Smooth muscle cell (in vitro differentiated cells): ENCODE results near the gene KIF6. TPM values are rescaled to one million over a fixed set of nuclear protein-coding genes. Genes with fewer than 3 reads are reported as not detected.

Experiments
- DNase-seq: peaks from one replicate; lab custom pipeline; 2025; ENCODE audit not compliant: unreplicated experiment; lab: John Stamatoyannopoulos, UW
- H2AFZ ChIP-seq: fragments of 200-600 bp; sonication (generic); 2 replicates; pipeline ENCODE4 v1.6.0; 2016; ENCODE audit warnings: antibody characterized with exemption, low read depth, mild to moderate bottlenecking
- H3F3A ChIP-seq: fragments of 200-600 bp; sonication (generic); 2 replicates; pipeline ENCODE4 v1.6.0; 2017; ENCODE audit warnings: antibody characterized with exemption, low read depth
- H3K27ac ChIP-seq: fragments of 200-600 bp; sonication (generic); 2 replicates; pipeline ENCODE4 v1.5.1; 2016; ENCODE audit warnings: low read depth, mild to moderate bottlenecking
- H3K27me3 ChIP-seq: fragments of 200-600 bp; sonication (generic); 2 replicates; pipeline ENCODE4 v1.6.1; 2016; ENCODE audit warnings: low read depth, mild to moderate bottlenecking
- H3K36me3 ChIP-seq: fragments of 200-600 bp; sonication (generic); 2 replicates; pipeline ENCODE4 v1.5.1; 2016; ENCODE audit warnings: low read depth
- H3K4me1 ChIP-seq: fragments of 200-600 bp; sonication (generic); 2 replicates; pipeline ENCODE4 v1.5.1; 2016; ENCODE audit warnings: low read depth
- H3K4me2 ChIP-seq: fragments of 200-600 bp; sonication (generic); 2 replicates; pipeline ENCODE4 v1.6.0; 2016; ENCODE audit warnings: mild to moderate bottlenecking
- H3K4me3 ChIP-seq: fragments of 200-600 bp; sonication (generic); 2 replicates; pipeline ENCODE4 v1.5.1; 2016; ENCODE audit warnings: mild to moderate bottlenecking
- H3K79me2 ChIP-seq: fragments of 200-600 bp; sonication (generic); 2 replicates; pipeline ENCODE4 v1.6.0; 2016; ENCODE audit warnings: low read depth, mild to moderate bottlenecking
- H3K9ac ChIP-seq: fragments of 200-600 bp; sonication (generic); 2 replicates; pipeline ENCODE4 v1.6.0; 2016; ENCODE audit warnings: low read depth
- H3K9me3 ChIP-seq: fragments of 200-600 bp; sonication (generic); replicated peaks from 2 replicates; pipeline ENCODE4 v1.5.1; 2016; ENCODE audit warnings: low read depth
- H4K20me1 ChIP-seq: fragments of 200-600 bp; sonication (generic); 2 replicates; pipeline ENCODE4 v1.6.0; 2016; ENCODE audit warnings: low read depth
- WGBS: methylation state at CpG from one replicate; pipeline ENCODE4 v1.1.7; 2016; ENCODE audit warnings: low lambda C conversion rate; 5-methylcytosine and 5-hydroxymethylcytosine counted together
- polyA plus RNA-seq: library from polyadenylated mRNA; unstranded; fragments of >200 nt; fragmentation: Nextera tagmentation; extraction: Ambion mirVana; gene quantifications from 2 replicates; pipeline ENCODE4 v1.2.1, GENCODE V29; 2016
- total RNA-seq: library from RNA; depleted of rRNA; stranded (reverse); fragments of >200 nt; gene quantifications from 2 replicates; pipeline ENCODE4 v1.2.3, GENCODE V29; 2014
- TF ChIP-seq, protein P1 (sequence below): fragments of 200-600 bp; sonication (generic); IDR thresholded peaks from 2 replicates; pipeline ENCODE4 v1.5.1; 2017; ENCODE audit warnings: borderline replicate concordance, mild to moderate bottlenecking, antibody characterized with exemption; ENCODE audit not compliant: insufficient read depth, poor library complexity, severe bottlenecking

Gene KIF6
- total and polyA plus RNA-seq, 2 experiments from 2014 or later, result 1.1 to 1.5 TPM

DNA sequence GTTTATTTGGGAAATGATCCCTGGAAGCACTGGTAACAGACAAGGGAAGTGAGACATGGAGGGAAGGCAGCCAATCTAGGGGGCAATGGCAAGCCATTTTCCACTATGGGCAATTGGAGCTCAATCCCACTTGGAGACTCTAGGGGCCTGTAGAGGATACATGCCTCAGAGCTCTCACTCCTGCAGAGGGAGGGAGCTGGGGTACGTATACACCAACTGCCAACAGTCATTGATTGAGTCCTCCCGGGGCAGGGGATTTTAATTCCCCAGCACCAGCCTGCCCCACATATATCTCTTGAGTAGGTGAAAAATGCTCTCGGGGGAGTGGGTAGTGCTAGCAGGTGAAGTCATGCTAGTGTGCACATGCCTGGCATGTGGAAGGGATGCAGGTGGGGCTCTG is 323.8 kb downstream of the KIF6 start:
- H3K79me2 ChIP-seq, result no peaks in the 10 kb centered on the region
- H3K9ac ChIP-seq, result no peak overlapping the region
- WGBS, result 93% methylated on average over 3 of the region's 3 CpGs
- TF ChIP-seq, protein P1, sequence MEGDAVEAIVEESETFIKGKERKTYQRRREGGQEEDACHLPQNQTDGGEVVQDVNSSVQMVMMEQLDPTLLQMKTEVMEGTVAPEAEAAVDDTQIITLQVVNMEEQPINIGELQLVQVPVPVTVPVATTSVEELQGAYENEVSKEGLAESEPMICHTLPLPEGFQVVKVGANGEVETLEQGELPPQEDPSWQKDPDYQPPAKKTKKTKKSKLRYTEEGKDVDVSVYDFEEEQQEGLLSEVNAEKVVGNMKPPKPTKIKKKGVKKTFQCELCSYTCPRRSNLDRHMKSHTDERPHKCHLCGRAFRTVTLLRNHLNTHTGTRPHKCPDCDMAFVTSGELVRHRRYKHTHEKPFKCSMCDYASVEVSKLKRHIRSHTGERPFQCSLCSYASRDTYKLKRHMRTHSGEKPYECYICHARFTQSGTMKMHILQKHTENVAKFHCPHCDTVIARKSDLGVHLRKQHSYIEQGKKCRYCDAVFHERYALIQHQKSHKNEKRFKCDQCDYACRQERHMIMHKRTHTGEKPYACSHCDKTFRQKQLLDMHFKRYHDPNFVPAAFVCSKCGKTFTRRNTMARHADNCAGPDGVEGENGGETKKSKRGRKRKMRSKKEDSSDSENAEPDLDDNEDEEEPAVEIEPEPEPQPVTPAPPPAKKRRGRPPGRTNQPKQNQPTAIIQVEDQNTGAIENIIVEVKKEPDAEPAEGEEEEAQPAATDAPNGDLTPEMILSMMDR, result no peak
- no peak overlapping the region for H3K27ac ChIP-seq
- no peaks in the 10 kb centered on the region for H3K27me3 ChIP-seq
- no peaks in the 10 kb centered on the region for H3K9me3 ChIP-seq
- no peak for DNase-seq
- no peaks in the 10 kb centered on the region for H4K20me1 ChIP-seq
- no peaks in the 10 kb centered on the region for H3K4me1 ChIP-seq
- no peaks in the 10 kb centered on the region for H3F3A ChIP-seq
- no peak overlapping the region for H2AFZ ChIP-seq
- H3K4me2 ChIP-seq, result no peak overlapping the region
- H3K4me3 ChIP-seq, result no peak overlapping the region
- H3K36me3 ChIP-seq, result no peaks in the 10 kb centered on the region

DNA sequence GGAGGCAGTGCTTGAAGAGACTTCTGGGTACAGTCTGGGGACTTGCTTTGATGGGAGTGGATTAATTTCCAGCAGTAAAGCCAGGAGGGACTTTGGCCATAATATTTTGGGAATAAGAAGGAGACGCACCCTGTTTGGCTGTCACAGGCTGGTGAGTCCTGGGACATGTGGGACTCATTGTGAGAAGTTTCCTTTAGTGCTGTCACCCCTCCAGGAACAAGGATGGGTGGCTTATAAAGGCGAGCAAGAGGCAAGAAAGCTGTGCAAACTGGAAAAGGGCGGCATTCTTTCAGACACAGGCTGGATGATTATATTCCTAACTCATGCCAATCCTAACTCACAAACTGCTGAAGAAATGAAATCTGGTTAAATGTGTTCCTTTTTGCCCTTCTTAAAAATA is 325.2 kb downstream of the KIF6 start:
- Histone ChIP-seq H3K9ac (no peak overlapping the region), H3K27ac (no peak overlapping the region), H3K4me2 (no peak overlapping the region), H3K79me2 (no peaks in the 10 kb centered on the region), H3K4me3 (no peak overlapping the region), H3K4me1 (no peaks in the 10 kb centered on the region), H3K9me3 (no peaks in the 10 kb centered on the region), H3K27me3 (no peaks in the 10 kb centered on the region), H3K36me3 (no peaks in the 10 kb centered on the region), H3F3A (no peaks in the 10 kb centered on the region), H2AFZ (no peak overlapping the region), H4K20me1 (no peaks in the 10 kb centered on the region)
- WGBS, result 96% methylated on average over 3 of the region's 3 CpGs
- no peak for DNase-seq
- TF ChIP-seq, protein P1, result no peak

DNA sequence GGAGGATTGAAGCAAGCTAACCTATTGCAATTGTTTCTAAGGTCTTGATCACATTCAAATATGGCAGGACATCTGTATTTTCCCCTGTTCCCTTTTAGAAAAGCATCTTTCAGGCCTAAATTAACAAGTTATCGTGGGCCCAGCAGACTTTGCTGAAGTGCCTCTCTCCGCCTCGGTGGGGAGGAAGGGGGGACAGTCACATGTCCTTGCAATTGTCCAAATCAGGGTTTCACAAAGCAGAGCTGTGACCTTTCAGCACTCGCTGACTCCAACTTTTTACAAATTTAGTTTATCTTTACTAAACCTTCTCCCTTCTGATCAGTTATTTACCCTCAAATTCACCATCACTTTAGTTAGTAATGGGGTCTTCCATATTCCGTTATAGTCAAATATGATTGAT is 328.4 kb downstream of the KIF6 start:
- no peaks in the 10 kb centered on the region for H3F3A ChIP-seq

DNA sequence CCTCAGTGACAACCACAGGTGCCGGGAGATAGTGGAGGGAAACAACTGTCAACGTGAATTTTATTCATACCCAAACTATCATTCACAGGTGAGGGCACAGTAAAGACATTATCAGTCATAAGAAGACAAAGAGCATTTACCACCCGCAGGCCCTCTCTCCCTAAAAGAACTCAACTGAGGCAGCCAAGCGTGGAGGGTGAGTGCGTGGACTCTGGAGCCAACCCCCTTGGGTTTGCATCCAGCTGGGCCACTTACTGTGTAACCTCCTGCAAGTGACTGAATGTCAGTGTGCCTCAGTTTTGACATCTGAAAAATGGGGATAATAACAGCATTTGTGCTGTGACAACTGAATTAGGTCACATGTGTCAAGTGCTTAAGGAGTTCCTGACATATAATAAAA is 332.1 kb downstream of the KIF6 start:
- Histone ChIP-seq H3F3A (no peaks in the 10 kb centered on the region), H2AFZ (no peak overlapping the region), H3K4me1 (no peaks in the 10 kb centered on the region), H3K4me2 (no peak overlapping the region), H3K4me3 (no peak overlapping the region), H3K27me3 (no peaks in the 10 kb centered on the region), H3K9ac (no peak overlapping the region), H3K36me3 (no peaks in the 10 kb centered on the region), H4K20me1 (no peaks in the 10 kb centered on the region), H3K27ac (no peak overlapping the region), H3K9me3 (no peaks in the 10 kb centered on the region), H3K79me2 (no peaks in the 10 kb centered on the region)
- TF ChIP-seq, protein P1, result no peak
- DNase-seq, result no peak
- WGBS, result 92% methylated on average over 5 of the region's 5 CpGs

More for the DNA sequence above, 328.4 kb downstream of the KIF6 start:
- no peaks in the 10 kb centered on the region for H3K79me2 ChIP-seq
- H3K4me1 ChIP-seq, result no peaks in the 10 kb centered on the region
- DNase-seq, result no peak
- H3K27me3 ChIP-seq, result no peaks in the 10 kb centered on the region
- H3K9me3 ChIP-seq, result no peaks in the 10 kb centered on the region
- no peak overlapping the region for H3K9ac ChIP-seq
- H2AFZ ChIP-seq, result no peak overlapping the region
- no peak overlapping the region for H3K4me3 ChIP-seq
- no peak overlapping the region for H3K27ac ChIP-seq
- no peaks in the 10 kb centered on the region for H3K36me3 ChIP-seq
- TF ChIP-seq, protein P1, result no peak
- H3K4me2 ChIP-seq, result no peak overlapping the region
- WGBS, result 93% methylated on average over 5 of the region's 5 CpGs
- H4K20me1 ChIP-seq, result no peaks in the 10 kb centered on the region
